AG09309 (cell line): ENCODE data around the gene CDS1.

ENCODE experiments used
- DNase-seq: peaks from one replicate; pipeline ENCODE4 v3.0.0-alpha.2; 2010; ENCODE audit warnings: low read depth
- H3K4me3 ChIP-seq: 2 replicates; pipeline ENCODE4 v1.5.1; 2011; ENCODE audit warnings: mild to moderate bottlenecking, low read depth, low read length, moderate library complexity; ENCODE audit not compliant: control insufficient read depth
- TF ChIP-seq, protein P1 (sequence below): IDR thresholded peaks from 2 replicates; pipeline ENCODE4 v1.5.1; 2011; ENCODE audit warnings: mild to moderate bottlenecking, low read depth, low read length, inconsistent platforms; ENCODE audit not compliant: insufficient read depth, control insufficient read depth; ENCODE audit errors: missing control alignments

CDS1 gene

DNA sequence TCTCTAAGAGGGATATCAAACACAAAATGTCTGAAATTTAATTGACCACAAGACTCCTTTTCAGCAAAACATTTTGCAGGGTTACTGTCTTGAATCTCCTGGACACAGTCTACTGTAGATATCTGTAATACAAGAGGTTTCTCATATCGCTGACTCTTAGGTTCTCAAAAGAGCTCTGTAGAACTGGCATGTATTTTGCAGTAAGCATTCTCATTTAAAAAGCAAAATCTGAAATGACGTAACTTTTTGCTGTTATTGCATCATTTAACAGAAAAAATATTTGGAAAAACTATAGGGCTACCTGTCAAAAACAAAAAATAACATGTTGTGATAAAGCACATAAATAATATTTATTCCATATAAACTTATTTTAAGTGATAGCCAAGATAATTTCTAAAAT, 114.2 kb downstream of the CDS1 start:
- no peak for DNase-seq
- TF ChIP-seq, protein P1, sequence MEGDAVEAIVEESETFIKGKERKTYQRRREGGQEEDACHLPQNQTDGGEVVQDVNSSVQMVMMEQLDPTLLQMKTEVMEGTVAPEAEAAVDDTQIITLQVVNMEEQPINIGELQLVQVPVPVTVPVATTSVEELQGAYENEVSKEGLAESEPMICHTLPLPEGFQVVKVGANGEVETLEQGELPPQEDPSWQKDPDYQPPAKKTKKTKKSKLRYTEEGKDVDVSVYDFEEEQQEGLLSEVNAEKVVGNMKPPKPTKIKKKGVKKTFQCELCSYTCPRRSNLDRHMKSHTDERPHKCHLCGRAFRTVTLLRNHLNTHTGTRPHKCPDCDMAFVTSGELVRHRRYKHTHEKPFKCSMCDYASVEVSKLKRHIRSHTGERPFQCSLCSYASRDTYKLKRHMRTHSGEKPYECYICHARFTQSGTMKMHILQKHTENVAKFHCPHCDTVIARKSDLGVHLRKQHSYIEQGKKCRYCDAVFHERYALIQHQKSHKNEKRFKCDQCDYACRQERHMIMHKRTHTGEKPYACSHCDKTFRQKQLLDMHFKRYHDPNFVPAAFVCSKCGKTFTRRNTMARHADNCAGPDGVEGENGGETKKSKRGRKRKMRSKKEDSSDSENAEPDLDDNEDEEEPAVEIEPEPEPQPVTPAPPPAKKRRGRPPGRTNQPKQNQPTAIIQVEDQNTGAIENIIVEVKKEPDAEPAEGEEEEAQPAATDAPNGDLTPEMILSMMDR = no peak
- H3K4me3 ChIP-seq = no peak overlapping the region

DNA sequence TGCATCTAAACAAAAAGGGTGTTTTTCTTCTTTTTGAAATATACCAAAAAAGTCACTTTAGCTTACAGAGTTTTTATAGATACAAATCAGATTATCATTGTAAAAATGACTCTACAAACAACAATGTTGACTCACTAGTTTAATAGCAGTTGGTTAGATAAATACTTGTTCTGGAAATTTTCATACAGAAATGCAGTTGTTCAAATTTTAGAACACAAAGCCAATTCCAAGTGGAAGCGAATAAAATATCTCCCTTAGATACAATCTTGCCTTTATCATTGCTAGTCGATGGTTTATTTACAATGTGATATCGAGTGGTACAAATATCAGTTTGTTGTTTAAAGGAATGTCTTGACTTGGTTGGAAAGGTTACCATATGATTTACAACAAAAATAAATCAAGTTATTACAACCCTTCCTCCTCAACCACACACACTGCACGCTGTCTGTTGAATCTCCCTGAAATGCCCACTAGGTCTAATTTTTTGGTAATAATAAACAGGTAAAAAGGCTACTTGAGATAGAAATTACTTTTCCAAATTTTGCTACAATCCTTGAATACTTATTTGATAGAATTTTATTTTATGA, 114.8 kb downstream of the CDS1 start:
- no peak for DNase-seq
- H3K4me3 ChIP-seq = no peak overlapping the region
- TF ChIP-seq, protein P1 = no peak

DNA sequence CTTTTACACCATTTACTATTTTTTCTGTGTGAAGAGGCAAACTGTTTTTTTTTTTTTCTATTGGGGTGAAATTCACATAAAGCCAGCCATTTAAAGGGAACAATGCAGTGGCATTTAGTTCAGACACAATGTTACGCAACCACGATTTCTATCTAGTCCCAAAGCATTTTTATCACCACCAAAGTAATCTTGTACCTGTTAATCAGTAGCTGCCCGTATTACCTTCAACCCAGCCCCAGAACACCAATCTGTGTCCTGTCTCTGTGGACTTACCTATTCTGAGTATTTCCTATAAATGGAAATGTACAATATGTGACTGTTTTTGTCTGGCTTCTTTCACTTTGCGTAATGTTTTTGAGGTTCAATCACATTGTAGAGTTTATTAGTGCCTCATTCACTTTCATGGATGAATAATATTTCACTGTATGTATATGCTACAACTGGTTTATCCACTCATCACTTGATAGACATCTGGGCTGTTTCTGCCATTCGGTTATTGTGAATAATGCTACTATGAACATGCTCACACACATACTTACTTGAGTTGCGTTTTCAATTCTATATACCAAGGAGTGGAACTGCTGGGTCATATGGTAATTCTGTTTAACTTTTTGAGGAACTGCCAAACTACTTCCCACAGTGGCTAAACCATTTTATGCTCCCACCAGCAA, 116.2 kb downstream of the CDS1 start:
- TF ChIP-seq, protein P1 = no peak
- no peak overlapping the region for H3K4me3 ChIP-seq
- no peak for DNase-seq
